CD4-positive, alpha-beta T cell treated with Interleukin-2 at 100 ng/mL for 4 hours (primary cell): ENCODE measurements around the gene PRKX.
A peak's percentile ranks its signal among the peaks of the same experiment; 100 is the strongest.
"Not testable (repeated sequence)": the region's sequence is repeated elsewhere in the genome, so short reads cannot be mapped to it uniquely, and the experiment has no call there.

Experiments
- DNase-seq: peaks from one replicate; pipeline ENCODE4 v3.0.0-alpha.2; 2020; ENCODE audit warnings: low spot score

The PRKX gene

GRCh38 chrX:3653111-3653510, 60.3 kb downstream of the PRKX start:
- no peak for DNase-seq

GRCh38 chrX:3651277-3651676, 62.2 kb downstream of the PRKX start:
- DNase-seq, result peak; percentile 18

DNA sequence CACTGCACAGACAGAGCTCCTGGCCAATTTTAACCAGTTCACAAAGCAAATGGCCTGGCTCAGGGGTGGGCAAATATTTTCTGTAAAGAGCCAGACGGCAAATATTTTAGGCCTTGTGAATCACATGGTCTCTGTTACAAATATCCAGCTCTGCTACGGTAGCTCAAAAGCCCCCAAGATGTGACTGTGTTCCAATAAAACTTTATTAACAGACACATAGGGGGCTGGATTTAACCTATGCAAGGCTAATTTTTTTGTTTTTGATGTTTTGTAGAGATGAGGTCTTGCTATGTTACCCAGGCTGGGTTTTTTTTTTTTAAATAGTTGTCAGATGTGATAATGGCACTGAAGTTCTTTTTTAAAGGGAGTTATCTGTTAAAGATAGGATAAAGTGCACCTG, 65.4 kb downstream of the PRKX start:
- no peak for DNase-seq

- DNase-seq, result not testable (repeated sequence)
Measured at GRCh38 chrX:3639858-3640631, 73.4 kb downstream of the PRKX start.

GRCh38 chrX:3639236-3639635, 74.2 kb downstream of the PRKX start:
- DNase-seq, result no peak

DNA sequence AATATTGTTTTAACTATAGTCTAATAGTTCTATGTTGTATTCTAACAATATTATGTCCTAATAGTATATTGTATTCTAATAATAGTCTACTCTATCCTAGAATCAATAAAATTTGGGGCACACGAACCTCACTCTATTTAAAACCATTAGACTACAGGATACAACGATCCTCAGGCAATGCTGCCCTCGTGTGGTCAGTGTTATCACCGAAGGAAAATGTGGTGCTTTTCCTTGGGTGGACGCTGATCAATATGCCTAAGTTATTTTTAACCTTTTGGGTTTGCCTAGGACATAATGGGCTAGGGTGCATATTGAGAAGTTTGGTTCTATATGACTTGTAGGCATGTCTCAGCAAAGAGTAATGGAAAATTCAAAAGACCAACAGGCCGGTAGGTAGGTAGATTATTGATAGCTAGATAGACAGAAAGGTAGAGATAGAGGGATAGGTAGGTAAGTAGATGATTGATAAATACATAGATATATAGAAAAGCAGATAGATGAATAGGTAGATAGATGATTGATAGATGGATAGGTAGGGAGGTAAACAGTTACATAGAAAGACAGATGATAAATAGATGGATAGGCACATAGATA, 75.1 kb downstream of the PRKX start:
- DNase-seq, result peak; percentile 26

DNA sequence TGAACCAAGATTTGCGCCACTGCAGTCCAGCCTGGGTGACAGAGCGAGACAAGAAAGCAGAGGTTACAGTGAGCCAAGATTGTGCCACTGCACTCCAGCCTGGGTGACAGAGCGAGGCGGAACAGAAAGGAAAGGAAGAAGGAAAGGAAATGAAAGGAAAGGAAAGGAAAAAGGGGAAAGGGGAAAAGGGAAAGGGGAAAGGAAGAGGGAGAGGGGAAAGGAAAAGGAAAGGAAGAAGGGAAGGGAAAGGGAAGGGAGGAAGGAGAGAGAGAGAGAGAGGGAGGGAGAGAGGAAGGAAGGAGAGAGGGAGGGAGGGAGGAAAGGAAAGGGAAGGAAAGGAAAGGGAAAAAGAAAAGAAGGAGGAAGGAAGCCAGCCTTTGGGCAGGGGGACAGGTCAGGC, 76.6 kb downstream of the PRKX start:
- no peak for DNase-seq

- no peak for DNase-seq
Measured at GRCh38 chrX:3631196-3631595, 82.3 kb downstream of the PRKX start.

DNA sequence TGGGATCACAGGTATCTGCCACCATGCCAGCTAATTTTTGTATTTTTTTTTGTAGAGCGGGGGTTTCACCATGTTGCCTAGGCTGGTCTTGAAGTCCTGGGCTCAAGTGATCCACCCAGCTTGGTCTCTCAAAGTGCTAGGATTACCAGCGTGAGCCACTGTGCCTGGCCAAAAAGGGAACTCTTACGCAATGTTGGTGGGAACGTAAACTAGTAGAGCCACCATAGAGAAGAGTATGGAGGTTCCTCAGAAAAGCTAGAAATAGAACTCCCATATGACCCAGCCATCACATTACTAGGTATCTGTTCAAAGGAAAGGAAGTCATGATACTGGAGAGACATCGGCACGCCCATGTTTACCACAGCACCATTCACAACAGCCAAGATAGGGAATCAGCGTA, 85.9 kb downstream of the PRKX start:
- DNase-seq, result no peak

GRCh38 chrX:3621414-3621813, 92.0 kb downstream of the PRKX start:
- no peak for DNase-seq

- not testable (repeated sequence) for DNase-seq
Measured at GRCh38 chrX:3611744-3612143, 101.7 kb downstream of the PRKX start.

DNA sequence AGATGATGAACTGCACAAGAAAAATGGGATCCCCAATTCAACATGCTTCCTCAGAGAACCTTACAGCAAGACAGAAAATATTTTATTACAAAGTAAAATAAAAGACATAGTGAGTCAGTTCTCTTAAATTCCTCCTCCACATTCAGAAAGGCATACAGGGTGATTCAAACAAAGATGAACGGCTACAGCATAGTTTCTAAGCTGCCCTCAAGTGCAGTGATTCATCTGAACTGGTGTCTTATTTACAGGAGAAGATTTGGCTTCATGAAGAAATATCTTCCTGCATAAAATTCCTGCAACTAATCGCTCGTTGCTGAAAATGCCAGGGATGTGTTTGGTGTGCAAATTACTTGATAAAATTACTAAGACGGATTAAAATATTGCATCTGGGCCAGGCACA, 103.6 kb downstream of the PRKX start:
- DNase-seq, result no peak

DNA sequence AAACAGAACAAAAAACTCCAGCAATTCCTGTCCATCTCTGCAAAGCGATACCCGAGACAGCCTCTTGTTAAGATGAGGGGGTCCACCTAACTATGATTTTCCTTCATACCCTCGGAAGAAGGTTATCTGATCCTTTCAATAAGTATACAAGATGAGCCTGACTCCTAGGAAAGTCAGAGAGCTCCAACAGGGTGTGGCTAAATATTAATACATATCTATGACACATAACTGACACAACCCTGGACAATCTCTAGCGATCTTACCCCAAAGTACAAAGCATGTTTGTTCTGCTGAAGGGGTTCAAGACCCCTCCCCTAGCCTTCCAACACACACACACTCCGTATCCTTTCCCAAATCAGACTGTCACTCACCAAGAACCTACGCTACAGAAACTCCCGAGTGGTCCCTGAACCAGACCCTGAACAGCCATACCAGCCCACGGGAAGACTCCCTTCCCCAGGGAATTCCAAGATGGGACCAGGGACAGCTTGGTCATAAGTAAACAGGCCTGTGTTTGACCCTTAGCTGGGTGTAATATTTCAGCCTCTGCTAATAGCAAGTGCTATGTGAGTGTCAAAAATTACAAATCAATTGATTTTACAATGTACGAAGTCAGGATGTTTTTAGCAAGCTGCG, 110.3 kb downstream of the PRKX start:
- DNase-seq, result no peak

GRCh38 chrX:3599802-3600430, 113.5 kb downstream of the PRKX start:
- DNase-seq, result no peak

- DNase-seq, result no peak
Measured at GRCh38 chrX:3598709-3599108, 114.7 kb downstream of the PRKX start.

- DNase-seq, result no peak
Measured at GRCh38 chrX:3598046-3598605, 115.3 kb downstream of the PRKX start.

GRCh38 chrX:3592184-3592583, 121.3 kb downstream of the PRKX start:
- DNase-seq, result no peak

- no peak for DNase-seq
Measured at GRCh38 chrX:3589474-3589873, 124.0 kb downstream of the PRKX start.

GRCh38 chrX:3585719-3586118, 127.7 kb downstream of the PRKX start:
- DNase-seq, result no peak

DNA sequence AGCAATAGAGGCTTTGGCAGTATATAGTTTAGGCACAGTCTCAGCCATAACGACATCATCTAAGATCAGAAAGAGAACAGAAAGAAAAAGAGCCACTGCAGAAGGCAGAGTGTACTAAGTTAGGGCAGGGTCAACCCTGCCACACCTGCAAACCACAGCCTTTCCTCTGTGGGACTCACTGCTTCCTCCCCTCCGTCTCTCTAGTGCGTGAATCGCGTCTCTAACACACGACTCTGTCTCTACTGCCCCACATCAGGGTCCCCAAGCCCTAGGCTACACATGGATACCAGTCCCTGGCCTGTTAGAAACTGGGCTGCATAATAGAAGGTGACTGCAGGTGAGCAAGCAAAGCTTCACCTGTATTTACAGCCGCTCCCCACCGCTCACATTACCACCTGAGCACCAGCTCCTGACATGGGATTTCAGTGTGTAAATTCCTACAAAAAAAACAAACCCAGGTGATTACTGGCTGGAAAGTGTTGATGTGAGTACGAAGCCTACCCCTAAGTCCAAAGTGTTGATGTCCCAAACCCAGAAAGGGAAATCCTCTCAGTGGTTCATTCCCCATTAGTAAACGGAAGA, 128.9 kb downstream of the PRKX start:
- DNase-seq, result no peak

- DNase-seq, result no peak
Measured at GRCh38 chrX:3582451-3582850, 131.0 kb downstream of the PRKX start.

GRCh38 chrX:3581609-3582108, 131.8 kb downstream of the PRKX start:
- no peak for DNase-seq
